Left ventricle myocardium inferior (tissue), 1 donor: ENCODE results near the gene MOBP. TPM values are rescaled to one million over a fixed set of nuclear protein-coding genes. Genes with fewer than 3 reads are reported as not detected.

Experiments
- DNase-seq: peaks from one replicate; pipeline ENCODE4 v3.0.0-alpha.2; 2020
- H3K27ac ChIP-seq: fragments of 200-600 bp; replicated peaks from 2 replicates; pipeline ENCODE4 v1.8.0; 2021
- H3K27me3 ChIP-seq: fragments of 200-600 bp; 2 replicates; pipeline ENCODE4 v1.8.0; 2021; ENCODE audit warnings: low read depth
- H3K36me3 ChIP-seq: fragments of 200-600 bp; 2 replicates; pipeline ENCODE4 v1.8.0; 2021
- H3K4me1 ChIP-seq: fragments of 200-600 bp; 2 replicates; pipeline ENCODE4 v1.8.0; 2021
- H3K4me3 ChIP-seq: fragments of 200-600 bp; 2 replicates; pipeline ENCODE4 v1.8.0; 2021; ENCODE audit warnings: mild to moderate bottlenecking, moderate library complexity
- H3K9me3 ChIP-seq: fragments of 200-600 bp; replicated peaks from 2 replicates; pipeline ENCODE4 v1.8.0; 2021
- intact Hi-C: fragments of 100-400 bp; cut with micrococcal nuclease; formaldehyde crosslinking; loops from one replicate; pipeline ENCODE4 v1.11.0; 2022
- total RNA-seq: library from RNA; stranded (reverse); fragmentation: NEBNext Ultra II Directional; extraction: Animal tissue kit (Norgen Biotek cat#: 25700); gene quantifications from one replicate; pipeline ENCODE4 v1.2.1, GENCODE V29; 2021
- TF ChIP-seq, protein P1 (sequence below): fragments of 200-600 bp; IDR thresholded peaks from 2 replicates; pipeline ENCODE4 v1.8.0; 2021; ENCODE audit warnings: antibody characterized with exemption, mild to moderate bottlenecking, borderline replicate concordance
- donor health status: DM: no; HTN: yes; CAD: no; lungs with severe emphysema.

MOBP gene
- total RNA-seq, 1 donor from 2014 or later, result not detected

DNA sequence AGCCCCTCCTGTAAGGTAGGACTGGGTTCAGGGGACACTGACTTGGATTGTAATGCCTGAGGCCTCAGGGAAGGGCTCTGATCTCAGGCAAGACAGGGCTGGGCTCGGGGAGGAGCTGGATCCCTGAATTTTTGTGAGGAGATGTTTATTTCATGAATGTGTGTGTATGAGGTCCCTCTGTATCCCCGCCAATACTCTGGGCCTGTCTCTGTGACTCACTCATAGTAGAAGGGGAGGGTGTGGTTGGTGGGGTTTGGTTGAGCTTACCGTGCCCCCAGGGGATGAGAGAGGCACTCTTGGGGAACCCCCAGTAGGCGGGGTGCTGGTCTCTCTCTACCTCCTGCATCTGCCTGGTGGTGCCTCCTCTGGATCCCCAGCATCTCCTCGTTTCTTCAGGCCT lies 32.9 kb upstream of the MOBP start:
- TF ChIP-seq, protein P1, sequence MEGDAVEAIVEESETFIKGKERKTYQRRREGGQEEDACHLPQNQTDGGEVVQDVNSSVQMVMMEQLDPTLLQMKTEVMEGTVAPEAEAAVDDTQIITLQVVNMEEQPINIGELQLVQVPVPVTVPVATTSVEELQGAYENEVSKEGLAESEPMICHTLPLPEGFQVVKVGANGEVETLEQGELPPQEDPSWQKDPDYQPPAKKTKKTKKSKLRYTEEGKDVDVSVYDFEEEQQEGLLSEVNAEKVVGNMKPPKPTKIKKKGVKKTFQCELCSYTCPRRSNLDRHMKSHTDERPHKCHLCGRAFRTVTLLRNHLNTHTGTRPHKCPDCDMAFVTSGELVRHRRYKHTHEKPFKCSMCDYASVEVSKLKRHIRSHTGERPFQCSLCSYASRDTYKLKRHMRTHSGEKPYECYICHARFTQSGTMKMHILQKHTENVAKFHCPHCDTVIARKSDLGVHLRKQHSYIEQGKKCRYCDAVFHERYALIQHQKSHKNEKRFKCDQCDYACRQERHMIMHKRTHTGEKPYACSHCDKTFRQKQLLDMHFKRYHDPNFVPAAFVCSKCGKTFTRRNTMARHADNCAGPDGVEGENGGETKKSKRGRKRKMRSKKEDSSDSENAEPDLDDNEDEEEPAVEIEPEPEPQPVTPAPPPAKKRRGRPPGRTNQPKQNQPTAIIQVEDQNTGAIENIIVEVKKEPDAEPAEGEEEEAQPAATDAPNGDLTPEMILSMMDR, result no peak
- H3K27ac ChIP-seq, result no peak overlapping the region
- no peak overlapping the region for H3K4me3 ChIP-seq
- no peaks in the 10 kb centered on the region for H3K36me3 ChIP-seq
- DNase-seq, result no peak
- H3K4me1 ChIP-seq, result peaks cover 13% of the 10 kb centered on the region
- intact Hi-C loops, result no loop called here
- H3K9me3 ChIP-seq, result no peaks in the 10 kb centered on the region
- H3K27me3 ChIP-seq, result no peaks in the 10 kb centered on the region

DNA sequence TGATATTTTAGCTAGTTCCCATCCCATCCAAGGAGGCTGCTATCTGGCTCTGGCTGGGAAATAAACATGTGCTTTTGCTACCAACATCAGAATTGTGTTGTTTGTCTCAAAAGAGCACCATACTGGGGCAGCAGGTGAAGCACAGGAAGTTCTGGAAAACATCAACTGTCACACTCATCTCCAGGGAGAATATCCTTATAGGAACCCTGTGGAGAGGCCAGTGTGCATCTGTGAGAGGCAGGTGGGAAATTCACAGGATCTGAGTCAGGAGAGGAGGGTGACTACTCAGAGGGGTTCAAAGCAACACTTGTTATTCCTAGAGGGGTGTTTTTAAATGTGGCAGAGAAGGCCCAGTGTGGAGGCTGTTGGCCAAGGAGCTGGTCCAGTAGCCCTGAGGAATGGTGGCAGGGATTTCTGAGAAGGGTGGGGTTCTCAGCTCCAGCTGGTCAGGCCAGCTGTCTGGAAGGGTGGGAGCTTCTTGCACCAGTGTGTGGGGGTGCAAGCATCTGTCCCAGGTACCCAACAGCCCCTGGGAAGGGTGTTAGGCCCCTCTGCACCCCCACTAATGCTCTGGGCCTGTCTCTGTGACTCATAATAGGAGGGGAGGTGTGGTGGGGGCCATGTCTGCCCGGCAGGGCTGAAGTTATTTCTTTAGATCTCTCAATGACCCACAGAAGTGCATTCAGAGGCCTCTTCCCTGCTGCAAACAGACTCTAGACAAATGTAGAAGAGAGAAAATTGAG lies 32.3 kb upstream of the MOBP start:
- no peaks in the 10 kb centered on the region for H3K9me3 ChIP-seq
- H3K4me3 ChIP-seq, result no peak overlapping the region
- peaks cover 13% of the 10 kb centered on the region for H3K4me1 ChIP-seq
- no peaks in the 10 kb centered on the region for H3K36me3 ChIP-seq
- H3K27ac ChIP-seq, result no peak overlapping the region
- intact Hi-C loops, result no loop called here
- H3K27me3 ChIP-seq, result no peaks in the 10 kb centered on the region
- no peak for DNase-seq
- TF ChIP-seq, protein P1, result no peak

DNA sequence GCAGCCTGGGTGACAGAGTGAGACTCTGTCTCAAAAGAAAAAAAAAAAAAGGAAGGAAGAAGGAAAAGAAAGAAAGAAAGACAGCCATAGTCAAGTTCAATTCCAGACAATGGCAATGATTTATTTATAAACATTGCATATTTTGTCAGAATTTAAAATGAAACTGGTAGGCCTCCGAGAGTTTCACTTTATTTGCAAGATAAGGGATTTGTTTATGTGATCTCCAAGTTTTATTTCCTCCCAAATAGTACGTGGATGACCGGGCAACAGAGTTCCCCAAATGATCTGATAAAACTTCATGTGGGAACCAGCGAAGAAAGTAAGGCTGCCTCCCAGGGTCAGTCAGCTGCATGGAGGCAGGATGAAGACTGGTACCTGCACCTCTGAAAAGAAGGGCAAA lies 28.6 kb upstream of the MOBP start:
- TF ChIP-seq, protein P1, result no peak
- H3K4me3 ChIP-seq, result no peak overlapping the region
- intact Hi-C loops, result no loop called here
- peaks cover 2% of the 10 kb centered on the region for H3K4me1 ChIP-seq
- no peaks in the 10 kb centered on the region for H3K36me3 ChIP-seq
- DNase-seq, result no peak
- H3K9me3 ChIP-seq, result no peaks in the 10 kb centered on the region
- no peak overlapping the region for H3K27ac ChIP-seq
- no peaks in the 10 kb centered on the region for H3K27me3 ChIP-seq

DNA sequence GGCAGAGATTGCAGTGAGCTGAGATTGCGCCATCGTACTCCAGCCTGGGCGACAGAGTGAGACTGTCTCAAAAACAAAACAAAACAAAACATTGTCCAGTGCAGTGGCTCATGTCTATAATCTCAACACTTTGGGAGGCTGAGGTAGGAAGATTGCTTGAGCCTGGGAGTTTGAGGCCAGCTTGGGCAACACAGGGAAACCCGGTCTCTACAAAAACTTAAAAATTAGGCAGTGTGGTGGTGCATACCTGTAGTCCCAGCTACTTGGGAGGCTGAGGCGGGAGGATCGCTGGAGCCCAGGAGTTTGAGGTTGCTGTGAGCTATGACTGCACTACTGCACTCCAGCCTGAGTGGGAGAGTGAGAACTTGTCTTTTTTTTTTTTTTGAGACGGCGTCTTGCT lies 27.2 kb upstream of the MOBP start:
- H3K27me3 ChIP-seq, result peaks cover 4% of the 10 kb centered on the region
- H3K4me1 ChIP-seq, result no peaks in the 10 kb centered on the region
- TF ChIP-seq, protein P1, result no peak
- H3K27ac ChIP-seq, result no peak overlapping the region
- H3K4me3 ChIP-seq, result no peak overlapping the region
- intact Hi-C loops, result no loop called here
- H3K36me3 ChIP-seq, result no peaks in the 10 kb centered on the region
- no peak for DNase-seq
- no peaks in the 10 kb centered on the region for H3K9me3 ChIP-seq

DNA sequence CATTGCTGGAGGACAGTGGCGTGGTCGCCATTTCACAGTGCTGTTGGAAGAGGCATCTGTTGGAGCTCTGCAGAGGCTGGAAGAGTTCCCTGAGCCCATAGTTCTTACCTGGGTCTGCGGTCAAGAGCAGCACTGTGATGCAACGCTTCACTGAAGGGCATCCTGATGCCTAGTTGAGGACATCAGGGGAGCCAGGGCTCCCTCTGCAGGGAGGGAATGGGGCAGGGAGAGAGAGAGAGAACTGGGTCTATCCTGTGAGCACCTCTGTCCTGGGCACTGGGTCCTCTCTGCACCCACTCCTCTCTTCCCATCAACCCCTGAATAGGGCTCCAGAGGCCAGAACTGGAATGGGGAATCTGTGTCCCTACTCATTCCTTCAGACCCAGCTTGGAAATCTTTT lies 23.9 kb upstream of the MOBP start:
- Histone ChIP-seq H3K4me3 (no peak overlapping the region), H3K4me1 (peaks cover 3% of the 10 kb centered on the region), H3K9me3 (no peaks in the 10 kb centered on the region), H3K36me3 (no peaks in the 10 kb centered on the region), H3K27ac (no peak overlapping the region), H3K27me3 (peaks cover 4% of the 10 kb centered on the region)
- TF ChIP-seq, protein P1, result no peak
- DNase-seq, result no peak
- intact Hi-C loops, result no loop called here
